GM19025 (cell line): Measurements from ENCODE around the gene PAPPA.

Experiments
- ATAC-seq: cut with Tn5 transposase; IDR thresholded peaks from one replicate; pipeline ENCODE4 v1.9.1; 2021; ENCODE audit warnings: mild to moderate bottlenecking, low read depth, moderate library complexity; ENCODE audit not compliant: unreplicated experiment

The PAPPA gene, protein sequence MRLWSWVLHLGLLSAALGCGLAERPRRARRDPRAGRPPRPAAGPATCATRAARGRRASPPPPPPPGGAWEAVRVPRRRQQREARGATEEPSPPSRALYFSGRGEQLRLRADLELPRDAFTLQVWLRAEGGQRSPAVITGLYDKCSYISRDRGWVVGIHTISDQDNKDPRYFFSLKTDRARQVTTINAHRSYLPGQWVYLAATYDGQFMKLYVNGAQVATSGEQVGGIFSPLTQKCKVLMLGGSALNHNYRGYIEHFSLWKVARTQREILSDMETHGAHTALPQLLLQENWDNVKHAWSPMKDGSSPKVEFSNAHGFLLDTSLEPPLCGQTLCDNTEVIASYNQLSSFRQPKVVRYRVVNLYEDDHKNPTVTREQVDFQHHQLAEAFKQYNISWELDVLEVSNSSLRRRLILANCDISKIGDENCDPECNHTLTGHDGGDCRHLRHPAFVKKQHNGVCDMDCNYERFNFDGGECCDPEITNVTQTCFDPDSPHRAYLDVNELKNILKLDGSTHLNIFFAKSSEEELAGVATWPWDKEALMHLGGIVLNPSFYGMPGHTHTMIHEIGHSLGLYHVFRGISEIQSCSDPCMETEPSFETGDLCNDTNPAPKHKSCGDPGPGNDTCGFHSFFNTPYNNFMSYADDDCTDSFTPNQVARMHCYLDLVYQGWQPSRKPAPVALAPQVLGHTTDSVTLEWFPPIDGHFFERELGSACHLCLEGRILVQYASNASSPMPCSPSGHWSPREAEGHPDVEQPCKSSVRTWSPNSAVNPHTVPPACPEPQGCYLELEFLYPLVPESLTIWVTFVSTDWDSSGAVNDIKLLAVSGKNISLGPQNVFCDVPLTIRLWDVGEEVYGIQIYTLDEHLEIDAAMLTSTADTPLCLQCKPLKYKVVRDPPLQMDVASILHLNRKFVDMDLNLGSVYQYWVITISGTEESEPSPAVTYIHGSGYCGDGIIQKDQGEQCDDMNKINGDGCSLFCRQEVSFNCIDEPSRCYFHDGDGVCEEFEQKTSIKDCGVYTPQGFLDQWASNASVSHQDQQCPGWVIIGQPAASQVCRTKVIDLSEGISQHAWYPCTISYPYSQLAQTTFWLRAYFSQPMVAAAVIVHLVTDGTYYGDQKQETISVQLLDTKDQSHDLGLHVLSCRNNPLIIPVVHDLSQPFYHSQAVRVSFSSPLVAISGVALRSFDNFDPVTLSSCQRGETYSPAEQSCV (N-terminal part only)

DNA sequence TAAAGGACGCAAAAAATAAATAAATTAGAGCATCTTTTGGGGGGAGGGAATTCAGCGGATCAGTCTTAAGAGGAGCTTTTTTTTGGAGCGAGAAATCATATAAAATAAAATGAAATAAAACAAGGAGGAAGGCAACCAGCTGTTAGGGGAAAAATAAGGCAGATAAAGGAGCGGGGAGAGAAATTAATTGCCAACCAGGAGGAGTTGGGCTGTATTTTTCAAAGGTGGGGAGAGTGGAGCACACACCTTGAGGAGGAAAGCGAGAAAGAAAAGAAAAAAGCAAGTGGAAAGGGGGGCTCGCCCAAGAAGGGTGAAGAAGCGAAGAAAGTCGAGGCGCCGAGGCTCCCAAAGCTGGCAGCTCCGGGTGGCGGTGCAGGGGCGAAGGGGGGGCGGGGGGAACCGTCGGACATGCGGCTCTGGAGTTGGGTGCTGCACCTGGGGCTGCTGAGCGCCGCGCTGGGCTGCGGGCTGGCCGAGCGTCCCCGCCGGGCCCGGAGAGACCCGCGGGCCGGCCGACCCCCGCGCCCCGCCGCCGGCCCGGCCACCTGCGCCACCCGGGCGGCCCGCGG lies at the start of gene PAPPA:
Gene PAPPA (plus strand): TSS at position 27 of the 569 bp plus-strand sequence. CDS start 382 bp downstream, at position 409.
- no peak for ATAC-seq

DNA sequence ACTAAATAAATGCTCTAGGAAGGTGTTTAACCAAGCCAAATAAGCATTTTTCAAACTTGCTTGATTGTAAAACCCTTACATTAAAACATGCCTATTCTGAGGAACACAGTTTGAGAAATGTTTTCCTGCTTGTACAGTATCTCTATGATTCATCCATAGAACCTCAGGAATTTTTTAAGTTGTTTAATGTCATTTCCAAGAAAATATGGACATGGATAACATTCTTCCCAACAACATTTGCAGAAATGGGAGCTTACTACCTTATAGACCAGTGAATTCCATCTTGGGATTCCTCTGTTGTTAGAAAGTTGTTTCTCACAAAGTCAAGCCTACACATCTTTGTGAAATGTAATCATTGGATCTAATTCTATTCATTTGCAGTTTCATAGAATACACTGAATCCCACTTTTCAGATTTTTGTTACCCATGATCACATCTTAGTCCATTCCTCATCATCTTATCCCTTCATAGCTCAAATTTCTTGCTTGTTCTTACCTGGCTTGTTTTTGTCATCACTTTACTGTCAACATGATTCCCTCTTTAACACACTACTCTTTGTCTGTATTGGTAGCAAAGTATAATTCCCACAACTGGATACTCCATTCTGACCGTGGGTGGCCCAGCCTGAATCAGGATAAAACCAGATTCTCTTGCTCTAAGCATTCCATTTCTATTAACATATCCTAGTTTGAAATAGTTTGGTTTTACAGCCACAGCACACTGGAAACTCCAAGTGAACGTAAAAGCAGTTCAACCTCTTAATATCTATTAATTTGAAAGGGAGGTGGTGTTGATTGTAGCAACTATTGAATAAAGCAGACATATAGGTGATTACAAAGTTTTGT lies 49.4 kb upstream of the PAPPA start:
- ATAC-seq: no peak

DNA sequence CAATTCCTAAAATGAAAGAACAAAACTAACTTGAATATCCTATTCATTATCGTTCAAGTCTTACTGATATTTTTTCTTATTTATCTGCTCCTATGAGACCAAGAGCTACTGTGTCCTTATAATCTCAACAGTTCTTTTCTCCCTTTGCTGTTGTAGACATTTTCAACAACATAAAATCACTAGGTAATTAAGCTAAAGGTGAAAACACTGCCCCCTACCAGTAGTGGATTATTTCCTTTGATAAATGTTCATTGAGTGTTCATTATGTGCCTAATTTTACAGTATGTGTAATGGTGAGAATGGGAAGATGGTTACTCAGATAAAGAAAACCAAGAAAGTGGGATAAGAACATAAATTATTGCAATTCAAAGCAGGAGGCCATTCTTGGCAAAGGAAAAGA lies 41.4 kb upstream of the PAPPA start:
- ATAC-seq: no peak

DNA sequence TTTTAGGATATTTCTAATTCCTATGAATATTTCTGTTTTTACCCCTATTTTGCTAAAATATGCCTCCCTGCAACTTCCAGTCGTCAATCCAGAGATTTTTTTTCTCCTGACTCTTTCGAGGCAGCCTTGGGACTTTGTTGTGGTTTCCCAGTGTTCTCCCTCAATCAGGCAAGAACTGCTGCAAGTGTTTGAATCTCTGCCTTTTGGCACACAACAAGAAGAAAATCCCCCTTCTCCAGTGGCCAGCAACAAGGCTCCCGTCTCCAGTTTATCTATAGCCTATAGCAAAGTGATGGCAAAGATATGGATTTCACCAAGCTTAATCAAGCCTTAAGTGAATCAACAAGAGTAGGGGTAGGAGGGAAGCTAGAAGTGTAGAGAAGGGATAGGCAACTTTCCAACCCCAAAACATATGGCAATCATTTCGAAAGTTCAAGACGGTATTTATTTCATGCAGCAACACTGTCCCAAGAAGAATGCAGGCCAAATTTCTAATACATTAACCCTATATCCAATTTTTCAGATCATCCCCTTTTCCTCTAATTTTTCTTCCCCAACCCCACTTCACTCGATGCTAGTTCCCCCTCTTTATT lies 37.7 kb upstream of the PAPPA start:
- ATAC-seq: no peak

DNA sequence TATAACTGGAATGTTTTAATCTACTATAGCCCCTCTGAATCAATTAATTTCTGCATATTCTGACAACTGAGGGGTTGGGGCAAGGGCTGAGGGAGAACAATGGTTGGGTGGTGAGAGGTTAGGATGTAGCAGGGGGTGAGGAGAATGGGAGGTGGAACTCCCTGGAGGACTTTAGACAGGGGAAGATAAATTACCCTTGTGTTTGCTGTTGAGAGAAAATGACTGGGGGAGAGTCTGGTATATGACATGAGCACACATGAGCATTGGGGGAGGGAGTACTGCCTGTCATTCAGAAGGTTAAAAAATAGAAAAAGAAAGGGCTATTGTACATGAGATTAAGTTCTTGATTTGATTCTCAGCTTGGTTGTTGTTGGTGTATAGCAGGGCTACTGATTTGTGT lies 37.2 kb upstream of the PAPPA start:
- ATAC-seq: no peak

DNA sequence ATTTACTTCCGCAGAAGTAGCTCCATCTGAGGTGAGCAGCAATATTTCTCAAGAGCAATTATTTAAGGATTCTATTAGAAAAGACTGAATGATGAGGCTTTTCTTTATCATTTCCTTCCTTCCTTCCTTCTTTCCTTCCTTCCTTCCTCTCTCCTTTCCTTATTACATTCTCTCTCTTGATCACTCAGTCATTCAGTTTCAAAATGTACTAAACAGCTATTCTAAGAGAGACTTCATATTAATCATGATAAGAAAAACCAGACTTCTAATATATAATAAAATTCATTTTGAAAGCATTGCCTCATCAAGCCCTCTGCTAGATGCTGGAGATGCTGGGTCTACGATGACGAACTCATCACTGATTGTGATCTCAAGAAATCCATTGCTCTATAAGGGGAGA lies 30.4 kb upstream of the PAPPA start:
- no peak for ATAC-seq

DNA sequence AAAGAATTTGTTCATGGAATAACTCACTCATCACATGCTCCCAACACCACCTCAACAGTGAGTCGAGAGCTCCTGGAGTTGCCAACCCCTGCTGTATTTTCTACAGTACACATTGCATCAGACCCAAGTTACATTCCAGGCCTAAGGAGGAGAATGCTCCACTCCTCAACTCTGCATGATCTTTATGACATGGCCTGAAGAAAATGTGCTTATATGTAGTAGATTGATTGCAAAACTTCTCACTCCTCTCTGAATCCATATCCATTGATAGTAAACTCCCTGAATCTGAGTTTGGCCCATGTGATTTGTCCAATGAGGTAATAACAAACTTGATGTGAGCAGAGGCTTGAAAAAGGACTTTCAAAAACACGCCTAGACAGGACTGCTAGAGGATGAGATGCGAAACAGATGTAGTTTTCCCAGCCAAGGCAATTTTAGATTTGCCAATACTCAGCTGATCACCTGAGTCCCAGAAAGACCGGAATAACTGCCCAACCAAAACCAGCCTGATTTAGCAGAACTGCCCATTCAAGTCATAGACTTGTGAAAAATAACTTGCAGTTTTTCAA lies 29.0 kb upstream of the PAPPA start:
- no peak for ATAC-seq

DNA sequence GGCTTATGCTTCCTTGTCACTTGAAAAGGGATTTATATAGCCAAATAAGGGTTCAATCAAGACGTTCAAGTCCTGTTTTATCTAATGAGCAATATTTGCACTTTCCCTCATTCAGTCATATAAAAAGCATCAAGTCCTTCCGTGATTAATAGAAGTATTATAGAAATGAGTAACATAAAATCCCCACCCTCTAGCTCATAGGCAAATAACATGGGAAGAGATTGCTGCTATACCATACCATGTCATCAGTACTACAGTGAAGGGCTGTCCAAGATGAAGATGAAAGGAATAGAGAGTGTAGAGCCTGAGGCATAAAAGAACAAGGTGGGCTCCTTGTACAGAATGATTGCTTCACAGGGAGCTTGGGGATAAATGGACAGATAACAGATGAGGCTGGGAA lies 20.4 kb upstream of the PAPPA start:
- no peak for ATAC-seq

DNA sequence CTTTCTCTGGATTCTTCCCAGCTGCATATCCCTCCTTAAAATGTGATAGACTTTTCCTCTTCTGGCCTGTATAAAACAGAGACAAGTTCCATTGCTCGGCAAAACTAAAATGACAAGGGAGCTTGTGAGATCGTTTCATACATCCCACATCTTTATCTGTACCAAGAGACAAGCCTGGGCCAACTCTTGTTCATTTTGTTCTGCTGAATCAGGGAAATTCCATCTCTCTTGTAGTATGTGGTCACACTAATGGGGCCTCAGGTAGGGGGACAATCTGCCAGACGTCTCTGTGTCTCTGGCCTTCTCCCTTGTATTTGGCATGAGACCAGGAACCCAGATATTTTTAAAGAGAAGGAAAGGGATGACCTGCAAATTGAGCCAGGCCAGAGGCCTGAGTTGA lies 18.6 kb upstream of the PAPPA start:
- no peak for ATAC-seq

DNA sequence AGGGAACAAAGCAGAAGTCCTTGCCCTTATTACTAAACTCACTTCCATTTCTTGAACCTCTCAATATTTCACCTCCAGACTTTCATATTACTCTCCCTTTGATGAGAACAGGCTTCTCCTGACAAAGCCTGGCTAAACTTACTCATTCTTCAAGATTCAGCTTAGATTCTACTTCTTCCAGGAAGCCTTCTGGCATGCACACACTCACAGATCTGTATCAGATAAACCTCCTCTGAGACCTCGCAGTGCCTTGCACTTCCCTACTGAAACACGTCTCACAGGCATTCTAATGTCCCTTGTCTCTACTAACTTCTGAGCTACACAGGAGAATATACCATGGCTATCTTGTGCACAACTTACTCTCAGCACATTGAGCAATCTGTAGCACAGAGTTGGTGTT lies 16.6 kb upstream of the PAPPA start:
- ATAC-seq: no peak

DNA sequence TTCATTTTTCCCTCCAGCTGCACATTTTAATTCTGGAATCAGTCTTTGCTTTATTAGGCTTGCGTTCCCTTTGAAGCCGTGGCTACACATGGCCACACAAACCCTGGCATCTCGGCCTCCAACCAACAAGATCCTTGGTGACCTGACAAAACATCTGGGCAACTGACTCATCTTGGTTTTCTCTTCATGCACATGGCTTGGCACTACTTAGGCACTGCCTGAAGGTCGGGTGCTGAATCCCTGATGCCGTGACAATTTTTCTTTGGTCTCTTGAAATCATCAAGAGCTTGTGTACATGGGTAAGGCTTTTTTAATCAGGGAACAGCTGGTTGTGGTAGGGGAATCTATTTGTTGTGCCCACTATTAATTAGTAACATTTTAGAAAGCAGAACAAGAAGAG lies 16.0 kb upstream of the PAPPA start:
- no peak for ATAC-seq

DNA sequence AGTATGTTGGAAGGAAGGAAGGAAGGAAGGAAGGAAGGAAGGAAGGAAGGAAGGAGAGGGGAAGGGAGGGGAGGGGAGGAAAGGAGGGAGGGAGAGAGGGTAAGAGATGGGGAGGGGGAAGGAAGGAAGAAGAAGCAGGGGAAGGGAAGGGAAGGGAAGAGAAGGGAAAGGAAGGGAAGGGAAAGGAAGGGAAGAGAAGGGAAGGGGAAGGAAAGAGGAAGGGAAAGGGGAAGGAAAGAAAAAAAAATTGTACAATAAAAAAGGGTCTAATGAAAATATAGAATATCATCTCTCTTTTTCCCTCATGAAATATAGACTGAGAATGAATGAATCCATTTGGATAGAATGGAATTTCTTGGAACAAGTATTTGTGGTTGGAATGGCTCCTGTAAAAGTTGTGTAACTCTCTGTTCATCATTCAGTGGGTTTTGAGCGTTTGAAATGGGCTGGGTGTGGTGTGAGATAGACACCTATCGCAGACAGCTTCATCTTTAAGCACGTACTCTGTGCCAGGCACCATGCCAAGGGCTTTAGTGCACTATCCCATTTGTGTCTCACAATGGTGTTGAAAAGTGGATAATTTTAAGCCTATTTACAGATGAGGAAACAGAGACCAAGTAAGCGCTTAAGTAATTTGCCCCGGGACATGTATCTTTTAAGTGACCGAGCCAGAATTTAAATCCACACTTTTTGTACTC lies 11.6 kb upstream of the PAPPA start:
- no peak for ATAC-seq

DNA sequence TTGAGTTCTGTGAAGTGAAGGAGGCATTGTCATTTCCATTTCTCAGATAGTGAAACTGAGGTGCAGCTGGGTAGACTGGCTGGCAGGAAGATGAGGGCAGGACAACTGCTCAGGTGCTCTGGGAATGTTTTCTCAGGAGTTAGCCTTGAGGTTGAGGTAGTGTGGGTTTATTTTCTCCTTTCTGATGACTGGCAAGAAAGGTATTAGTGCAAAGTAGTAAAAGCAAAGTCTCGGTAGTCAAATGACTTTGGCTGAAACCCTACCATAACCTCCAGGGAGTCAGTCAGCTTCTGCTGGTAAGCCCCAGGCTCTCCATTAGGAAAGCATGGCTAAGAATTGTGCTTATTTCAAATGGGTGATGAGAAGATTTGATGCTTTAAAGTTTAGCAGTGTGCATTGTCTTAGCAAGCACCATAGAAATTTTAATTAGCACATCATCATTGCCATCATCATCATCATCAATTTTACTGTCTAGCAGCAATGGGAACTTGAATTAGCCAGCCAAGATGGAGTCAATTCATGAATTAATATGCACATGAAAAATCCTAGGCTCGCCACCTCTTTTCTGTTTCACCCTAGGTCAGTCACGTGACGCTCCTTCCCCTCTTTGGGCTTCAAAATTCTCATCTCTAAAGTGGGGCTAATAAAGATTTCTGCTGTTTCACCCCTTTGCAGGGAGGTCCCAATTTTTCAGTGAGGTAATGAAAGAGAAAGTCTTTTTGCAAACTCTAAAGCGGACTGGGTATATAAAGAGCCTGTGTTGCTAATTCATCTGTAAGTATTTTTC lies 10.7 kb upstream of the PAPPA start:
- no peak for ATAC-seq

DNA sequence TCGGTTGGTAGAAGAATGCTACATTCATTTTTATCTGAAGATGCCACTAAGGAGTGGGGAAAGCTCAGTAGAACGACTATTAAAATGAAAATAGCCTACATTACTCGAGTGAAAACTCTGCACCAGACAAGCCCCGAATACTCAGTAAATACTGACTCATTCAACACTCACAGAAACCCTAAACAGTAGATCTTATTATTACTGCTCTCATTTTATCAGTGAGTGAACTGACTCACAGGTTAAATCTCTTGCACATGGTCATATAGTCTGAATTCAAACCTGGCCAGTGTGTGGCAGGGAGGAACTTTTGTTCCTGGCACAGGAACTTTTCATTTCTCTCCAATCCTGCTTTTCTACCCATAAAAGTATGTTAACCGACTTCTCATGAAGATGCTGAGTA lies 9.6 kb upstream of the PAPPA start:
- no peak for ATAC-seq

DNA sequence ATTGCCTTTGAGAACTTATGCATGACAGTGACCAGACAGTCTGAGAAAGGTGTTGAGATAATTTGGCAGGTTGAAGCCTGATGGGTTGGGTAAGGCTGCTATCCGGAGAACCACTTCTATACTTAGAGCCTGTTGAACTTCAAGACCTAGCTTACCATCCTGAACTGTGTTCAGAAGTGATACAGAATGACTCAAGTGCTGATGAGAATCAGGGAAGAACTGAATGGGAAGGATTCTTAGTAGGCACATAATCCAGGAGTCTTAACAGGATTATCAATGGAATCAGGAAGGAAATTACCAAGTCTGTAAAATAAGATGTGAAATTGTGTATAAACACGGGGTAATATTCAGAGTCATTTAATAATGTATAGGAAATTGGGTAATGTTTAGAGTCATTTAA lies 9.0 kb upstream of the PAPPA start:
- no peak for ATAC-seq

DNA sequence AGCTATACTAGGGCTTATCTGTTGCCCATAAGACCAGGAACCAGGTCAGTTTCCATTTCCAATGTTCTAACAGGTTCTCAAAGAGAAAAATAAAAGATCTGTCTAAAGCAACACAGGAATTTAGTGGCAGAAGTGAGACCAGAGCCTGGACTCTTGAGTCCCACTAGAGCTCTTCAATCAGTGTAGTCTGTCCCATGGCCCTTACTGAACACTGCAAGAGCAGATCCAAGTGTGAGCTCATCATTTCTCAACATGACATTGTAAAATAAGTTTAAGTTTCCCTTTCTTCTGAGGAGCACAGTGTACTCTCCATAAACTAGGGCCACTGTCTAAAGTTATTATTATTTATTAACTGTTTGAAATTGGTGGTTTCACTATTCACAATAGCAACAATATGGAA lies 8.6 kb upstream of the PAPPA start:
- ATAC-seq: no peak

DNA sequence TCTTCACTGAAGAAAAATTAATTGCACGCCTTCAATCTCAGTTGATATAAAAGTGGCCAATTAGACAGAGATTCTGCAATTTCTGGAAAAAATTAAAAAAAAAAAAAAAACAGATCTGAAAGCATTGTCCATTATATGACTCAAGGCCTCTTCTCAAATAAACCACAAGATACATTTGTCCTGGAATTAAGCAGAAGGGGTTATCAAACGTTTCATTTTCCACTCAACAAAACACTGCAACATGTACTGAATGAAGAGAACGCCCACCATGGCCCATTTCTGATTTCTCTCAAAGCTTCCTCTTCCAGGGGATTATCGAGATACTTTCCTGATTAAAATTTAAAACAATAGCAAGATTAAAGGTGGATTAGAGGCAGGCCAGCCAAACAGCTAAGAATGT lies 5.8 kb upstream of the PAPPA start:
- ATAC-seq: no peak

DNA sequence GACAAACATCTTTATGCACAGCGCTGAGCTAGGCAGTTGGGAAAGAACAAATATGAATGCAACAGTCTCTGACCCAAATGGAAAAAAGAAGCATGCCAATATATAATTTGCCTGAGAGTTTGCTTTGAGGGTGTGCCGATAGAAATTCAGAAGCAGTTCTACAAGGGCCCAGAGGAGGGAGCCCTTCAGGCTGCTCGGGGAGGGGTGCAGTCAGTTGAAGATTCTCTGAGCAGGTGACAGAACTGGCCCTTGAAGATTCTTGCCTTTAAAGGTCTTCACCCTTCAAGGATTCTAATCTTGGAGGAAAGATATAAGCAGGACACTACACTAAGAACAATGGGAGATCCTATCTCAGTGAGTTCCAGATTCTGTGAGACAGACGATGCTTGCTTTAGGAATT lies 3.7 kb upstream of the PAPPA start:
- ATAC-seq: no peak
